CD4-positive, alpha-beta T cell treated with Interferon alpha-2 for 1 hour (primary cell): ENCODE data around the gene ANKRD36.
"Not testable (repeated sequence)": the region's sequence is repeated elsewhere in the genome, so short reads cannot be mapped to it uniquely, and the experiment has no call there.

Experiments
- DNase-seq, 2 donors: peaks; one replicate each; pipeline ENCODE4 v3.0.0-alpha.2; 2020 to 2022

Gene ANKRD36

GRCh38 chr2:97113050-97113881 is at the start of gene ANKRD36:
Gene ANKRD36, plus strand, starts transcription at chr2:97113153. Its CDS starts 587 bp downstream, at chr2:97113740.
- peak; percentile 84 to 88 for DNase-seq

GRCh38 chr2:97066030-97066429 is 46.9 kb upstream of the ANKRD36 start:
- not testable (repeated sequence) for DNase-seq

DNA sequence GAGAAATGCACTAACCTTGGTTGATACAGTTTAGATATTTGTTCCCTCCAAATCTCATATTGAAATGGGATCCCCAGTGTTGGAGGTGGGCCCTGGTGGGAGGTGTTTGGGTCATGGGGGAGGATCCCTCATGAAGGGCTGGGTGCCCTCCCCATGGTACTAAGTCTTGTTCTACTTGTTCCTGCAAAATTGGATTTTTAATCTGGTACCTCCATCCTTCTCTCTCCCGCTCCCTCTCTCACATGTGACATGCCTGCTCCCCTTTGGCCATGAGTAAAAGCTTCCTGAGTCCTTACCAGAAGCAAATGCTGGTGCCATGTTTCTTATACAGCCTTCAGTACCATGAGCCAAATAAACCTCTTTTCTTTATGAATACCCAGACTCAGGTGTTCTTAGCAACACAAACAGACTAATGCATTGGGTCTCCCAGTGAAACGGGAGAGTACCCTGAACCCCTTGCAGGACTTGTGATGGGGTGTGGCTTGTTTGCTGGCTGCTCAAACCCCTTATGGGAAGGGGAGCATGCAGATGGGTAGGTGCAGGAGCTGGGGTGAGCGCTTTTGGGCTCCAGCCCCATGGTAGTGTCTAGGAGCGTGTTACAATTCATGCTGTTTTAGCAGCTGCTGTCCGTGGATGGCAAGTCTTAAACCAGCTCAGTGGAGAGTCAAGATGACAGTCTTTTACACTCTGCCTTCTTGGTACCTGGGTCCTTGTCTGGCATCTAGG is 45.5 kb upstream of the ANKRD36 start:
- no peak for DNase-seq

DNA sequence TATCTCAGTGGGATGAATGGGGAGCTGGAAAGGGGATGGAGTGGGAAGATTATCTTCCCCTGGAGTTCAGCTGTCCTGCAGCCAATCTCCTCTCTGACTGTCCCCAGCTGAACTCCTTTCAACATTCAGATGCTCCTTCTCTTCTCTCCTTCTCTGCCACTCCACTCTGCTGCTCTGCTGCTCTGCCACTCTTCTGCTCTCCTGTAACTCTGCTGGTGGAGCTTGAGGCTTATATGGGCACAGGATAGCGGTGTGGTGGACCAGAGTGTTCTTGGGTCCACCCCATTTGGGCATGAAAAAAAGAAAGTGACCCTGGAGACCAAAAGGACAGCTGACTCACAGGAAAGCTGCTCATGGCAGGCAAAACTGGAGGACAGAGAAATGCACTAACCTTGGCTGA is 44.9 kb upstream of the ANKRD36 start:
- DNase-seq, result no peak

DNA sequence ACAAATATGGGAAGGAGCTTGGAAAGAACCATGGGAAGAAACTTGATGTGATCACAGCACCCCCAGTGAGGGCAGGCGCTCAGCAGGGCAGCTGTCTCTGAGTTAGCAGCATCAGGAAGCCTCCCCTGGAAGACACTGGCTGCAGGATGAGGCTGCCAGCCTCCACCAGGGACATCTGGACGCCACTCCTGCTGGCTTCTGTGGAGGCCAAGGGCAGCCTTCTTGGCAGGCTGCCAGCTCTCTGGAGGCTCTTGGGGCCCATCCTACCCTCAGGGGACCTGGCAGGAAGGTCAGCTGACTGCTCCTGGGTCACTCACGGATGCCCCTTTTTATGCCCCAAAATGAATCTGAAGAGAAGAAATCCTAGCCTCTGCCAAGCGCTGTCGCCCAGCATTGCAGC is 44.2 kb upstream of the ANKRD36 start:
- DNase-seq, result not testable (repeated sequence)

DNA sequence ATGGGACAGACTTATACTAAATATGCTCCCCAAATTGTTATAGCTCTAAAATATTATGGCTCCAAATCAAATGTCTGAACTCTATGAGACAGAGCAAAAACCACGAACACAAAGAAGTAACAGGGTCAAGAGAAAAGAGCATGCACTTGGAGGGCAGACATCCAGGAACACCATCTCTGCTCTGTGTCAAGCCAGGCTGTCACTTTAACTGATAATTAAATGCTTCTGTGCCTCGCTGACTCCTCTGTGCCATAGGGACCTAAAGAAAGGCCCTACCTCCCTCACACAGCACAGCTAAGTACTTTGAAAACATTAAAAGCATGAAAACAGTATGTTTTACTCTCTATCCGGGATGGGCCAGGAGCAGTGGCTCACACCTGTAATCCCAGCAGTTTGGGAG is 42.0 kb upstream of the ANKRD36 start:
- not testable (repeated sequence) for DNase-seq

GRCh38 chr2:97077213-97077612 is 35.7 kb upstream of the ANKRD36 start:
- not testable (repeated sequence) for DNase-seq

DNA sequence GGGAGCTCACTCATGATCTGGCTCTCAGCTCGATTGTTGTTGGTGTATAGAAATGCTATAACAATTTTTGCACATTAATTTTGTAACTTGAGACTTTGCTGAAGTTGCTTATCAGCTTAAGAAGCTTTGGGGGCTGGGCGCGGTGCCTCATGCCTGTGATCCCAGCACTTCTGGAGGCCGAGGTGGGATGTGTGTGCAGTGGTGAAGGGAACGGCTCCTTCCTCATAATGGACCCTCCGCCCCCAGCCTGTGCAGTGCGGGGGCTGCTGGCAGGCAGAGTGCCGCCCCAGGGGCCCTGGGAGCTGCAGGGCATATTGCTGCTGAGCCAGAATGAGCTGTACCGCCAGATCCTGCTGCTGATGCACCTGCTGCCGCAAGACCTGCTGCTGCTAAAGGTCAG is 32.1 kb upstream of the ANKRD36 start:
- not testable (repeated sequence) for DNase-seq

- DNase-seq, result not testable (repeated sequence)
Observed at GRCh38 chr2:97082206-97082605, 30.7 kb upstream of the ANKRD36 start.

- DNase-seq, result not testable (repeated sequence)
Observed at GRCh38 chr2:97083516-97083915, 29.4 kb upstream of the ANKRD36 start.

DNA sequence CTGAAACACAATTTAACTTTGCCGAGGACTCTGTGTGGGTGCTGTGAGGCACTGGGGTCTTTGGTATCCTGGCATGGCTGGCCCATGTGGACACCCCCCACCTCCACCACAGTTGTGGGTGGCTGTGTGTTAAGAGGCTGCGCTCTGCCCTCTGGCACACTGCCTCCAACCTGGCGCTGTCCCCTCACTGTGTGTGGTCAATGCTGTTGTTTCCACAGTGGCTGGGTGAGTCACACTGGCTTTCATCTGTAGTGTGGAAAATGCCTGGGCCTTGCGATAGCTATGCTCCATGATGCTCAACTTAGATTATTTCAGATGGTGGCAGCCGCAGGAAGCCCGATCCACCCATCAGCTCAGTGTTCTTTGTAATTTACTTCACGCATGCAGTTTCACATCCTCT is 27.9 kb upstream of the ANKRD36 start:
- DNase-seq, result not testable (repeated sequence)

DNA sequence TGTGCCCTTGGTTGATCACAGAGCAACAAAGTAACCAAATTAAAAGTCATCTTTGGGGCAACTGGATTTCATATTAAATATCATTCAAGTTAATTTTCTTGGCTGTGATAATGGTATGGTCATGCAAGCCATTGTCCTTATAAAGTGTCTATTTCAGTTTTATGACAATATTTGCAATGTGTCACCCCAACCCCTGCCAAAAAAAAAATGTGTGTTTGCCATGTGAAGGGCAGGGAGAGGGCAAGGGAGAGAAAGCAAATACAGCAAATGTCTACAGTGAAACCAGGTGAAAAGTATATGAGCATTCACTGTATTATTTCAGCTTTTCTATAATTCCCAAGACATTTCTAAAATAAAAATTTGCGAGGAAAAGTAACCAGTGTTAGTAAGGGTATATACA is 24.2 kb upstream of the ANKRD36 start:
- DNase-seq, result not testable (repeated sequence)

GRCh38 chr2:97092946-97093345 is 20.0 kb upstream of the ANKRD36 start:
- DNase-seq, result not testable (repeated sequence)

GRCh38 chr2:97093983-97094771 is 18.8 kb upstream of the ANKRD36 start:
- DNase-seq, result not testable (repeated sequence)

DNA sequence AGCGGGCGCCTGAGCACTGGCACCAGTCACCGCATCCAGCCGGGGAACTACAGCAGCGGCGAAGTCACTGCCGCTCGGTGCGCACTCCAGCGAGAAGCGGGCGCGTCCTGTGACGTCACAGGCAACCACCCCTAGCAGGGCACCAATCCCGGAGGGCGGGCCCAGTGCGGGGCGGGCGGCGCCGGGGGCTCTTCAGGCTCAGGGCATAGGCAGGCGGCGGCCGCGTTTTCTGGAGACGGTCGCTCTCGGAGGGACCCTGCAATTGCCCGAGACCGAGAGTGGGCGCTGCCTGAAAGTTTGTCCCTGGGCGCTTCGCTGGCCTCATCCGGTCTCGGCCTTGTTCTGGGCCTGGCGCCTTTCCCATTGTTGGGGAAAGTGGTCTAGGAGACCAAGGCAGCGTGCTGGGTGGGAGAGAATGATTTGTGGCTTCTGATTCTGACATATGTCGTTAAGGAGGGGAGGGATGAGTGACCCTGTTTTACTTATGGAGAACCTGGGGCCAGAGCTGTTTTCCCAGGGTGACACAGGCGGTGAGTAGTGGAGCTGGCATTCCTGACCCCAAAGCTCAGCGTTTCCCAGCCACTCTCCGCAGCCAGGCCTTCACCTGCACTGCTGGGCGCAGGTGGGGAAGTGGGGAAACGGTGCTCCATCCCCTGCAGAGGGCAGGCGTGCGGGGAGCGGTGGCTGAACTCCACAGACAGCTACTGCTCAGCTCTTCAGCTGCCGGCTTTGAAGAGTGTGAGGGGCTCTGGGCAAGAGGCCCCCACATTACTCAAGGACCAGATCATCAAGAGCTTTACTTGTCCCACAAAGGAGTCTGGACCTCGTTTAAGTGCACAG is 18.0 kb upstream of the ANKRD36 start, which contains the start of gene FAHD2B:
Gene FAHD2B, minus strand, starts transcription at position 111 of the 840 bp plus-strand sequence. CDS start 3,176 bp downstream, outside the sequence.
- DNase-seq, result peak; percentile 87 to 88

GRCh38 chr2:97095661-97096060 is 17.3 kb upstream of the ANKRD36 start:
- no peak for DNase-seq

- not testable (repeated sequence) for DNase-seq
Observed at GRCh38 chr2:97098786-97099372, 14.1 kb upstream of the ANKRD36 start.

DNA sequence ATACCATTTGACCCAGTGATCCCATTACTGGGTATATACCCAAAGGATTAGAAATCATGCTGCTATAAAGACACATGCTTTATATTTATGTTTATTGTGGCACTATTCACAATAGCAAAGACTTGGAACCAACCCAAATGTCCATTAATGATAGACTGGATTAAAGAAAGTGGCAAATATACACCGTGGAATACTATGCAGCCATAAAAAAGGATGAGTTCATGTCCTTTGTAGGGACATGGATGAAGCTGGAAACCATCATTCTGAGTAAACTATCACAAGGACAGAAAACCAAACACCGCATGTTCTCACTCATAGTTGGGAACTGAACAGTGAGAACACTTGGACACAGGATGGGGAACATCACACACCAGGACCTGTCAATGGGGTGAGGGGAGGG is 6.1 kb upstream of the ANKRD36 start:
- DNase-seq, result not testable (repeated sequence)

GRCh38 chr2:97111246-97111645 is 1.7 kb upstream of the ANKRD36 start:
- not testable (repeated sequence) for DNase-seq

GRCh38 chr2:97112320-97113049 is 468 bp upstream of the ANKRD36 start:
- peak; percentile 64 to 82 for DNase-seq

DNA sequence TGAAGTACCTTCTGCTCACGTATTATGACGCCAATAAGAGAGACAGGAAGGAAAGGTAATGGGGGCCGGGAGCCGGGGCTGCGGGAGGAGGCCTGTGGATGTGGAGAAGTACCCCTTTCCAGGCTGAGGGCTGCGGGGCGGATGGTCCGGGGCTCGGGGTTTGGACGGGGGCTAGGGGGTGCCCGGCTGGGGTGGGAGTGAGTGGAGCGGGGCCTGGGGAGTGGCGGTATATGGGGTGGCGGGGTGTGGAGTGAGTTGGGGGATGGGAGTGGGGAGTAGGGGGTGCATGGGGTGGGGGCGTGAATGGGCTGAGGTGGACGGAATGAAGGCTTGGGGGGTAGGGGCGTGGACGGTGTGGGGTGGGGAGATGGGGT is 916 bp downstream of the ANKRD36 start:
- not testable (repeated sequence) for DNase-seq
